Activated T-cell treated with anti-CD3 and anti-CD28 coated beads, Interleukin-2, amount 50 U/mL, for 72 hours (primary cell): ENCODE results near the gene FIGN. TPM values are rescaled to one million over a fixed set of nuclear protein-coding genes. Genes with fewer than 3 reads are reported as not detected.

ENCODE experiments used
- ATAC-seq, 2 donors: fragments of 150-1000 bp; cut with Tn5 transposase; replicated peaks in 1 of 2; 2 replicates each; pipeline ENCODE4 v1.10.0; 2021; ENCODE audit warnings: moderate library complexity in 2 of 2, mild to moderate bottlenecking in 1 of 2
- DNase-seq, 2 donors: peaks; one replicate each; pipeline ENCODE4 v3.0.0; 2021 to 2022; ENCODE audit warnings: mixed read lengths in 1 of 2
- H3K27ac Mint-ChIP-seq: one replicate; pipeline ENCODE4 v1.8.0; 2022; ENCODE audit warnings: mild to moderate bottlenecking, moderate library complexity, mixed read lengths
- H3K27me3 Mint-ChIP-seq: one replicate; pipeline ENCODE4 v1.8.0; 2022; ENCODE audit warnings: low read depth, mixed read lengths
- H3K36me3 Mint-ChIP-seq, 2 donors: one replicate each; pipeline ENCODE4 v1.8.0; 2022; ENCODE audit warnings: mixed read lengths in 2 of 2, mild to moderate bottlenecking in 1 of 2; ENCODE audit not compliant: insufficient read depth in 2 of 2
- H3K4me1 Mint-ChIP-seq: one replicate; pipeline ENCODE4 v1.8.0; 2022; ENCODE audit warnings: low read depth, mixed read lengths
- H3K4me3 Mint-ChIP-seq, 2 donors: one replicate each; pipeline ENCODE4 v1.8.0; 2022; ENCODE audit warnings: mild to moderate bottlenecking in 2 of 2, mixed read lengths in 2 of 2, moderate library complexity in 2 of 2
- H3K9me3 Mint-ChIP-seq, 2 donors: one replicate each; pipeline ENCODE4 v1.8.0; 2022; ENCODE audit warnings: mixed read lengths in 2 of 2
- total RNA-seq, 2 donors: library from RNA; stranded (reverse); gene quantifications; one replicate each; pipeline ENCODE4 v1.2.3, GENCODE V29; 2022

The FIGN gene
- total RNA-seq, 2 donors from 2014 or later, result not detected

DNA sequence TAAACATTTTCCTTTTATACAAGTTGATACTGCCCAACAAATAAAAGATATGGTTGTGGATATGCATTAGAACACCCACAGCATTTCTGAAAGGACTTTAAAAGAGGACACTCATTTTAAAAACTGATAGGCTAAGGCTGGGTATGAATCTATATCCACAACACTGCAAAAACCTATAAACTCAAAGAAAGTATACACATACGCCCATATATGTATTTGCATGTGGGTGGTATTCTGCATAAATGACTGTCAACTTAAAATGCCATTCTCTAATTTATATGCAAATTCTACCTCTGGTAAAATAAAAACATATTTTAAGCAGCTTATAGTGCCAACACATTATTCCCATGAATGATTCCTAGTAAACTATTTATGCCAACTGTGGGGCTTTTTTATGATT is 20.1 kb downstream of the FIGN start:
- Mint-ChIP-seq H3K27me3 (no peaks in the 10 kb centered on the region), H3K4me3 (no peak overlapping the region), H3K4me1 (no peaks in the 10 kb centered on the region), H3K36me3 (no peaks in the 10 kb centered on the region), H3K27ac (no peak overlapping the region), H3K9me3 (peaks cover 3 to 4% of the 10 kb centered on the region in 2 donors)
- ATAC-seq (no peak), DNase-seq (no peak)

GRCh38 chr2:163715199-163715598 is 20.6 kb downstream of the FIGN start:
- Mint-ChIP-seq H3K27me3 (no peaks in the 10 kb centered on the region), H3K9me3 (peaks cover 3 to 4% of the 10 kb centered on the region in 2 donors), H3K4me1 (no peaks in the 10 kb centered on the region), H3K27ac (no peak overlapping the region), H3K36me3 (no peaks in the 10 kb centered on the region), H3K4me3 (no peak overlapping the region)
- ATAC-seq (no peak), DNase-seq (no peak)

DNA sequence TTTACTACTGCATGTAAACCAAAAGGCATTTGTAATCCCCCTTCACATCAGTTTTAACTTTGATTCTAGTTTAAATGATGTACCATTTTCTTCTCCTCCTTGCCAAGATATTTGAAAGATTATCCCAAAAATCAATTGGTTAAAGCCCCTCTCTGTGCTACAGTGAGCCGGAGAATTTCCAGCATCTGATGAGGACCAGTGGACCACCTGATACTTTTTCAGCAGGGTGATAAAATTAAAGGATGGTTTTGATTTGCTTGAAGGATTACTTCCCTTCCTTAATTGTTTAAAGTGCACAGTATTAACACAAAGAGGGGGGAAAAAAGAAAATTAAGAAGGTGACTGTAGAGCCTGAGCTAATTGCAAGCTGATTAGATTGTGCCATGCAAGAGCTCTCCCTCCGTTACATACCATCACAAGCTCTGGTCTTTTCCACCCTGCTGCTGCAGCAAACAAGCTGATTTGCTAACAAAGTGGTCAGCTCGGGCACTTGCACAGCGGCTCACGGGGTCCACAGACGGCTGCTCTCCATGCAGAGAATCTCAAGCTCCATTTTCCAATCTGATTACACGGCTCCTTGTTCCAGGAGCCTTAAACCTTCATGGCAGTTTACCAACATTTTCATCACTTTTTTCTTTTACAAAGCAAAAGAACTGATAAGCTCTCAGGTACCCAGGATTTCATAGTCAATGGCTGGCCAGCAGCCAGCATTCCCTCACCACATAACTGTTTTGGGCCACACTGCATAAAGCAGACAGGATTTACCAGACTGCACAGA is 22.1 kb downstream of the FIGN start:
- Mint-ChIP-seq H3K27ac (no peak overlapping the region), H3K9me3 (peaks cover 0 to 2% of the 10 kb centered on the region in 2 donors), H3K27me3 (no peaks in the 10 kb centered on the region), H3K36me3 (no peaks in the 10 kb centered on the region), H3K4me3 (no peak overlapping the region), H3K4me1 (no peaks in the 10 kb centered on the region)
- ATAC-seq (no peak), DNase-seq (no peak)

- DNase-seq, result no peak
- ATAC-seq, result no peak
- H3K27ac Mint-ChIP-seq, result no peak overlapping the region
- no peak overlapping the region for H3K4me3 Mint-ChIP-seq
- no peaks in the 10 kb centered on the region for H3K27me3 Mint-ChIP-seq
- H3K4me1 Mint-ChIP-seq, result no peaks in the 10 kb centered on the region
- H3K36me3 Mint-ChIP-seq, result no peaks in the 10 kb centered on the region
- H3K9me3 Mint-ChIP-seq, result peaks cover 0 to 4% of the 10 kb centered on the region in 2 donors
Observed at GRCh38 chr2:163711699-163712098, 24.1 kb downstream of the FIGN start.

DNA sequence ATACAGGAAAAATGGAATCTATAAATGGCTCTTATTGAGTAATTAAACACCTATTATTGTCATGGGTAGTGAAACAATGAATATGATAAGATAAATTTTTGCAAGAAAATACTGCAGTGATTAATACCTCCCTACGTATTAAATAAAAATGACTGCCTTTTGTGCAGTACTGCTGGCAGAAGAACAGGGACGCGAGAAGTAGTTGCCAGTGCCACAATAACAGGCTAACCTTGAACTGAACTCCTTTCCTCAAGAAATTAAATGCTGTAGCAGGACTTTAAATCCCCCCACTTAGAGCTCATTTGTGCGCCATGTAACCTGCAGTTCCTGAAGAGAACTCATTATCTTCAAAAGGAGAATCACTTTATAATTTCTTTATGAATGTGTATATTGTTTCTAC is 24.6 kb downstream of the FIGN start:
- H3K4me1 Mint-ChIP-seq, result no peaks in the 10 kb centered on the region

GRCh38 chr2:163709270-163709669 is 26.5 kb downstream of the FIGN start:
- Mint-ChIP-seq H3K36me3 (peaks cover 0 to 1% of the 10 kb centered on the region in 2 donors), H3K4me3 (no peak overlapping the region), H3K27ac (no peak overlapping the region), H3K27me3 (no peaks in the 10 kb centered on the region), H3K9me3 (peaks cover 2% of the 10 kb centered on the region in 2 donors), H3K4me1 (no peaks in the 10 kb centered on the region)
- no peak for DNase-seq
- ATAC-seq, result no peak

More for the DNA sequence above, 24.6 kb downstream of the FIGN start:
- no peak for ATAC-seq
- Mint-ChIP-seq H3K9me3 (peaks cover 0 to 4% of the 10 kb centered on the region in 2 donors), H3K4me3 (no peak overlapping the region), H3K27me3 (no peaks in the 10 kb centered on the region), H3K36me3 (no peaks in the 10 kb centered on the region), H3K27ac (no peak overlapping the region)
- no peak for DNase-seq

DNA sequence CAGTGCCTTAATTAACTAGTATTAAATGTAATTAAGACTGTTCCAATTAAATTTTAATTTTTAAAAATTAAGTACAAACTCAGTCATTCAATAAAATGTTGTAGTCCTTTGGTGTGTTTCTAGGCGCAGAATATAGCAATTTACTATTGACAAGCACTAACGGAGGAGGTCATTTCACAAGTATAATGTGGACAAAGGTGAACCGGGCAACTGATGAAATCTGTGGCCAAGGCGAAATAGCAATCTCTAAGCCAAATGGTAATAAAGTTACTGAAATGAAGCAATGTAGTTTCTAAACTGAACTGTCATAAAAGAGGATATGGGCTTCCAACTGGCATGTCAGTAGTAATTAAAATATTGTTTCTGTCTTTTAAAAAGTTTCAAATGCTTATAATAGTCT is 27.5 kb downstream of the FIGN start:
- ATAC-seq (no peak), DNase-seq (no peak)
- no peaks in the 10 kb centered on the region for H3K4me1 Mint-ChIP-seq
- H3K9me3 Mint-ChIP-seq, result peaks cover 2% of the 10 kb centered on the region in 2 donors
- peaks cover 0 to 1% of the 10 kb centered on the region in 2 donors for H3K36me3 Mint-ChIP-seq
- no peaks in the 10 kb centered on the region for H3K27me3 Mint-ChIP-seq
- no peak overlapping the region for H3K4me3 Mint-ChIP-seq
- no peak overlapping the region for H3K27ac Mint-ChIP-seq

DNA sequence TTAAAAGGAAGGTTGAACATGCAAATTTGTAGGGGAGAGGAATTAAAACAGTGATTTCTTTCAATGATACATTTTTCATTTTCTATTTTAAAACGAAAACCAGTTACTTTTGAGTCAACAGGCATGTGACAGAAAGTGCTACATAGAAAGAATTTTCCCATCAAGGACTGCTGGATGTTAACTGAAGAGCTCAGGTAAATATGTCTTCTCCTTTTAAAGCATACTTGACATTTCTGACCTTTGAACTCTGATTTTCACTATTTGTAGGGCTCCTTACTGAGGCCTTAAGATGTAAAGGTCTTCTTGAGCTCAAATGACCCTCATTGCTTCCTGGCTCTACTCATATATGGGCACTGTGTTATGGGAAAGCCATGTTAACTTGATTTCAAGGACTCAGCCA is 32.4 kb downstream of the FIGN start:
- Mint-ChIP-seq H3K27ac (no peak overlapping the region), H3K27me3 (no peaks in the 10 kb centered on the region)
- no peak for ATAC-seq

DNA sequence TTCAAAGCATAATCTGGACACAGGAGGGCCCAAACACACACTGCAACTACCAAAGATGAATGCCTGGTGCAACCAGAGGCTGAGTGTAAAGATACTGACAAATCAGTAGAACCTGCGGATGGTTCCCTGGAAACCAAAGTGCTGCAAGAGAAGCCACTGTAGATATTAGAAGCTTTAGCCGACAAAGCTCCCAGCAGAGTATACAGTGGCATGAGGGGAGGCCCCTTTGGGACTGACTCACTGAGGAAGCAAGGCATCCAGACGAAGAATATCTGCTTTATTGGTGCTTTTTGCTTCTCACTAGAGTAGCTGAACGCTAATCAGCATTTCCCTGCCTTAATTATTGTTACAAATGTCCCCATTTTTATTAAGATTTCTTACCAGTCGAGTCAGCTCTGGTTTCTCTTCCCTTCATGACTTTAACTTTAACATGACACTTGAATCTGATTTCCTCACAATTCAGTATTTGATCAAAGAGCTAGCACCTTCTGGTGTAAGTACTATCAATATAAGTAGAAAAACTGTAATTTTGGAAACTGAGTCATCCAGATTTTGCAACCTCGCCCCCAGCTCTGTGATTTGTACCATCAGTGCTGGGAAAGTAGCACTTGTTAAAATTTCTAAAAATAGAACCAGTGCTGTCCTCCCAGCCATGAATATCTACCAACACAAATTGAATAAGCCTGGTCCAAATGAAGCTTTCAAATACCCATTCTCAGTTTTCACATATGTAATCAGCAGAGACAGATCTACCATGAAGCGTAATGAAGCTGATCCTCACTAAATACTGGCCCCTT is 34.2 kb downstream of the FIGN start:
- H3K4me1 Mint-ChIP-seq, result no peaks in the 10 kb centered on the region
- H3K36me3 Mint-ChIP-seq, result peaks cover 0 to 1% of the 10 kb centered on the region in 2 donors
- H3K4me3 Mint-ChIP-seq, result no peak overlapping the region
- ATAC-seq (no peak), DNase-seq (no peak)
- no peaks in the 10 kb centered on the region for H3K27me3 Mint-ChIP-seq
- H3K9me3 Mint-ChIP-seq, result peaks cover 4 to 7% of the 10 kb centered on the region in 2 donors
- H3K27ac Mint-ChIP-seq, result no peak overlapping the region

More for the DNA sequence above, 32.4 kb downstream of the FIGN start:
- Mint-ChIP-seq H3K9me3 (peaks cover 4 to 6% of the 10 kb centered on the region in 2 donors), H3K4me1 (no peaks in the 10 kb centered on the region), H3K36me3 (peaks cover 0 to 1% of the 10 kb centered on the region in 2 donors), H3K4me3 (no peak overlapping the region)
- no peak for DNase-seq

- H3K27ac Mint-ChIP-seq, result no peak overlapping the region
- no peak overlapping the region for H3K4me3 Mint-ChIP-seq
- no peaks in the 10 kb centered on the region for H3K27me3 Mint-ChIP-seq
- no peaks in the 10 kb centered on the region for H3K36me3 Mint-ChIP-seq
- ATAC-seq, result no peak
- H3K4me1 Mint-ChIP-seq, result no peaks in the 10 kb centered on the region
- DNase-seq, result no peak
- peaks cover 7 to 12% of the 10 kb centered on the region in 2 donors for H3K9me3 Mint-ChIP-seq
Observed at GRCh38 chr2:163698857-163699256, 37.0 kb downstream of the FIGN start.

GRCh38 chr2:163697846-163698637 is 37.8 kb downstream of the FIGN start:
- no peaks in the 10 kb centered on the region for H3K36me3 Mint-ChIP-seq
- H3K4me3 Mint-ChIP-seq, result no peak overlapping the region
- ATAC-seq (no peak), DNase-seq (no peak)
- H3K4me1 Mint-ChIP-seq, result no peaks in the 10 kb centered on the region
- no peaks in the 10 kb centered on the region for H3K27me3 Mint-ChIP-seq
- peaks cover 7 to 12% of the 10 kb centered on the region in 2 donors for H3K9me3 Mint-ChIP-seq
- no peak overlapping the region for H3K27ac Mint-ChIP-seq

GRCh38 chr2:163697429-163697828 is 38.4 kb downstream of the FIGN start:
- H3K9me3 Mint-ChIP-seq, result peaks cover 7 to 12% of the 10 kb centered on the region in 2 donors
- no peak for DNase-seq
- no peaks in the 10 kb centered on the region for H3K4me1 Mint-ChIP-seq
- ATAC-seq, result no peak
- H3K36me3 Mint-ChIP-seq, result no peaks in the 10 kb centered on the region
- no peak overlapping the region for H3K4me3 Mint-ChIP-seq
- no peaks in the 10 kb centered on the region for H3K27me3 Mint-ChIP-seq
- H3K27ac Mint-ChIP-seq, result no peak overlapping the region

DNA sequence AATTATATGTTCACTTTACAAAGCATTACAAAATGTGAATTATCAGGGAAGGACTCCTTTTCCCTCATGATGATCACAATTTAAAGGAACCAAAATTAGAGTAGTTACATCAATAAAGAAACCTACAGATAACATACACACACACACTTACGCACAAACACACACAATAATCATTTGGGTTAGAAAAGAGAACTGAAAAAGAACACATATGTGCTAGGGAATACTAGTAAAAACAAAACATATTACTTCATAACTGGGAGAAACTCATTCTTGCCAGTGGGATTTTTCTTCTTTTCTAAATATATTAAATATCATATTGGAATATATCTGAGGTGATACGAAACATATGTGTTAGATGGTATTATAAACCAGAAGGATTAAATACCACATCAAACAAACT is 42.3 kb downstream of the FIGN start:
- Mint-ChIP-seq H3K9me3 (peaks cover 3 to 10% of the 10 kb centered on the region in 2 donors), H3K36me3 (no peaks in the 10 kb centered on the region), H3K4me1 (no peaks in the 10 kb centered on the region), H3K27me3 (no peaks in the 10 kb centered on the region), H3K27ac (no peak overlapping the region), H3K4me3 (no peak overlapping the region)
- DNase-seq (no peak), ATAC-seq (no peak)
